Colon (tissue), 2 donors: ENCODE results near the gene TRNP1.

Source experiments
- FAIRE-seq: peaks from 2 replicates; lab custom pipeline; 2012; peaks lifted over from hg19 to GRCh38; lab: Jason Lieb, UNC
- donor health status: control.
- donor health status: control.

Gene TRNP1

DNA sequence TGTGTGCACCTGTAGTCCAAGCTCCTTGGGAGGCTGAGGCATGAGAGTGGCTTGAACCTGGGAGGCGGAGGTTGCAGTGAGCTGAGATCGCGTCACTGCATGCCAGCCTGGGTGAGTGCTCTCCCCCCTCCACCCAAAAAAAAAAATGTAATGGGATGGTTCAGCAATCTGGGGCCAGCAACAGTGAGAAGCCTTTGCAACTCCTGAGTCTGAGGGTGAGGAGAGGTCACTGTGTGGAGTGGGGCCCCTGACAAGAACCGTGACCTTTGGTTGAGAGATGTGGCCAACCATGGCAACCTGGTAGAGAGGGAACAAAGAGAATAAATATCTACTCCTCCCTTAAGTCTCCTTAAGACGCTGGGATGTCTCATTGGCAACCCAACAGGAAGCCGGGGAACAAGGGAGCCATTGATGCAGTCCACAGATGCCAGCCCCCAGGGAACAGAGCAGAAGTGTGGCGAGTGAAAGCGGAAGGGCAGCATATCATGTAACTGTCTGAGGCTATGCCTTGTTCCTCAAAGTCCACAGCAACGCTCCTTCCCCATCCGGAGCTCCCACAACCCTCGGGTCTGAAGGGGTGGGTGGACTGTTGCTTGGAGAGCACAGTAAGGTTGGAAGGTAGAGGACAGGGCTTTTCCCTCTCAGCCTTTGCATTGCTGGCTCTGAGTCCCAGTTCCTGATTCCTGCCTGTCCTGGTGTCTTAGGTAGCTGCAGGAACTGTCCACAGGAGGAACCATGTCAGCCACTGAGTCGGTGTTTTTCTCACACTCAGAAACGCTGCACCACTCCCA lies 8.3 kb downstream of the TRNP1 start:
- no peak for FAIRE-seq

DNA sequence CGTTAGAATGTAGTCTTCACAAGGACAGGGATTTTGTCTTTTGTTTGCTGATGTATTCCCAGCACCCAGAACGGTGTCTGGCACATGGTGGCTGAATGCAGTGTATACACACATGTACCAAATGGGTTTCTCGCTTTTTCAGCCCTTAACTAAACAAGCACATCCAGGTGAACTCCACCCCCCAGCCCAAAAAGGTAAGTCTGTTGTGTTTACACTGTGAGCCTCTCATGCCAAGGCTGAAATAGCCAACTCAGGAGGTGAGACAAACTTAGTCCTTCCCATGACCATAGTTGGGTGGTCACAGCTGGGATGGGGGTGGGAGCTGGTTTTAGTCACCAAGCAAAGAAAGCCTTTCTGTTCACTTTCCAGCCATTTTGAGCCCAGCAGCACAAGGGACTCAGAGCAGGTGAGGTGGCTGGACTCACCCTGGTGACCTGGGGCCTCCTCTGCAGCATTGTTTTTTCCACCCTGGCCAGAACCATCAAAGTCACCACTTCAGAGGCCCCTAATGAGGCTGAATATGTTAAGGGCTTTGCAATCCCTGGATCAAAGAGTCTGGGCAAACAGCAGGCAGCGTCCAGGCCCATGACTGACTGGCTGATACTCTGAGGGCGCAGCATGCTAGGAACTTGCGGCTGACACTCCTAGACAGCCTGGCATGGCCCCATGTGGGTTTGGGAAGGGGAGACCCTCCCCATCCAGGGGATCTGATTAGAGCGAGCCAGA lies 10.4 kb downstream of the TRNP1 start:
- no peak for FAIRE-seq

DNA sequence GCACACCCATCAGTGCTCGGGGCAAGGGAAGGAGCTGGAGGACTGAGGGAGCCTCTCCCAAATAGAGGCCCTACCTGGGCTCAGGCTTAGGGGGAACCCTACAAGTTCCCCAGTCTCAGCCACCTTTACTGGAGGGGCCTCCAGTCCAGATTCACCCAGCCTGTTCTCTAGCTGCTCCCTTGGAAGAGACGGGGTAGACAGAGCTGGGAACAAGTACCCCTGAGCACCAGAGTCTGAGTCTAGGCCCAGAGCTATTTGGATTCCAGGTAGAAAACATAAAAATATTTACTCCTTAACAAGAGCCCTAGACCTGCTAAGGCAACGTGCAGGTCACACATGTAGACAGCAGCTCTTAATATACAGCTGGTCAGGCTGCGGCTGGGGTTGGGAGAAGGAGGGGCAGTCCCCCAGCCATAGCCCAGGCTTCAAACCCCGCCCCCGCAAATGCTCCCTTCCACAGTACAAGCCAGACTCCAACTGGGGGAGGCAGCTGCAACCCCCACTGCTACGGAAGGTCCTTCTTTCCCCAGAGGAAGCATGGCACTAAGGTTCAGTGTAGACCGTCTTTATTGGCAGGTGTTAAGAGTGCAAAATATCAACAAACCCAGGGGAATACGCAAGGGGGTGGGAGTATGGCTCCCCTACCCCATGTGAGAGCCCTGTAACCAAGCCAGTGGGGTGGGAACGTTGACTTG lies 11.1 kb downstream of the TRNP1 start:
- no peak for FAIRE-seq

DNA sequence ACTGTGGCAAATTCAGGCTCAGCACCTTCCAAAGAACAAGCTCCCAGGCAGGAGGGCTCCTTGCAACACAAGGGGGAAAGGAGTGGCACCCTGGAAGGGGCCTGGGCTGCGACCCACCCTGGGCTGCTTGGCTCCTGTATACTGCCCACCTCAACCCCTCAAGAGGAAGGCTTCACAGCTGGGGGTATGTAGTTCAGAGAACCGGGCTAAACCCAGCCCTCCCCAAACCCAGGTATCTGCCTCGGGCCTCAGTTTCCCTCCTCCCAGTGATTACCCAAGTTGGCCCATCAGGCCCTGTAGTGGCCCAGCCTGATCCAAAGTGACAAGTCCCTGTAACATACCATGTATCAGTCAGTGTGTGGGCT lies 11.7 kb downstream of the TRNP1 start:
- no peak for FAIRE-seq

- no peak for FAIRE-seq
These were observed 12.4 kb downstream of the TRNP1 start for GRCh38 chr1:27005648-27006496.

GRCh38 chr1:27006683-27007082 lies 13.2 kb downstream of the TRNP1 start:
- no peak for FAIRE-seq

DNA sequence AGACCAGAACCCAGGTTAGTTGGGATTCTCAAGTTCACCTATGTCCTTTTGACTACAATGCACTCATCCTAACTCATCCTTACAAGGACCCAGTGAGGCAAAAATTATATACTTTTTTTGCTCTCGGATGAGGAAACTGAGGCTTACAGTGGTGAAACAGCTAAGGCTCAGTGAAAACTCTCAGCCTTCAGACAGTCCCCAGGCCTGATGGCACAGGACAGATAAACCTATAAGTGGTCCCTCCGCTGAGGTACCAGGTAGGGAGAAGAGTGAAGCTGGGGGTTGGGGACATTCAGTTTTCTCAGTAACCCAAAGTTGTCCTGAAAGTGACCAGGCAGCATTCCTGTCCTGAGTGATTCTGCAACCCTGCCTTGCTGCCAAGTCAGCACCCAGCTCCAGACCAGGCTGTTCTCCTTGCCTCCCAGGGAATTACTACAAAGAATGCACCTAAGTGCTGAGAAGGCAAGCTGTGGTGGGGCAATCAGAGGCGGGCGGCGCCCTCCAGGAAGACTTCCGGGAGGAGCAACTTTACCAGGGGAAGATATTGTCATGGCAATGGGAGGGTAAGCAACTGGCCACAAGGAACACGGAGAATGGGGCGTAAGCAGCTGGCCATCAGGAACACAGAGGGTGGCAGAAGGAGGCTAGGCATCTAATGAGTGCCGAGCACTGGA lies 14.6 kb downstream of the TRNP1 start:
- no peak for FAIRE-seq

DNA sequence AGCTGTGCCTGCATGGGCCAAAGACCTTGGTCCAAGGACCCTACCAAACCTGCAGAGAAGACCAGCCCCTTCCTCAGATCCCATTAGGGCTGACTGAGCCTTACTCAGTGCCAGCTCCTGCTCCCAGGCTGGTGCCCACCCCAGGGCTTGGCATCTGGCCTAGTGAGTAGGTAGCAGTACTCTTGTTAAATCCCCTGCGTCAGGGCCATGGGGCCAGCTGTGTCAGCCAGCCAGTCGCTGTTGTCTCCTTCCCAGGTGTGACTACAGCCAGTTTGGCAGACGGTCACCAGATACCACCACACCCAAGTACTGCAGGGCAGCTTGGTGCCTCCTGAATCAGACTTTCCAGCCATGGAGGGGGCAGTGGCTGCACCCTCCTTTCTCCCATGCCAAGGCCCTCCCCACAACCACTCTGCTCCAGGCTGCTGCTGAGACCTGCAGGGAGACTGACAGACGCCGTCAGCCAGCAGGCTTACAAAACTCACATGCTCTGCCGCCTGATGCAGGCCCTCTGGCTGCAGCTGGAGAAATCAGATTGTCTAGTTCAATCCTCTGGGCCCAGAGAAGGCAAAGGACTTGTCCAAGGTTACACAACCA lies 16.2 kb downstream of the TRNP1 start:
- FAIRE-seq = no peak

DNA sequence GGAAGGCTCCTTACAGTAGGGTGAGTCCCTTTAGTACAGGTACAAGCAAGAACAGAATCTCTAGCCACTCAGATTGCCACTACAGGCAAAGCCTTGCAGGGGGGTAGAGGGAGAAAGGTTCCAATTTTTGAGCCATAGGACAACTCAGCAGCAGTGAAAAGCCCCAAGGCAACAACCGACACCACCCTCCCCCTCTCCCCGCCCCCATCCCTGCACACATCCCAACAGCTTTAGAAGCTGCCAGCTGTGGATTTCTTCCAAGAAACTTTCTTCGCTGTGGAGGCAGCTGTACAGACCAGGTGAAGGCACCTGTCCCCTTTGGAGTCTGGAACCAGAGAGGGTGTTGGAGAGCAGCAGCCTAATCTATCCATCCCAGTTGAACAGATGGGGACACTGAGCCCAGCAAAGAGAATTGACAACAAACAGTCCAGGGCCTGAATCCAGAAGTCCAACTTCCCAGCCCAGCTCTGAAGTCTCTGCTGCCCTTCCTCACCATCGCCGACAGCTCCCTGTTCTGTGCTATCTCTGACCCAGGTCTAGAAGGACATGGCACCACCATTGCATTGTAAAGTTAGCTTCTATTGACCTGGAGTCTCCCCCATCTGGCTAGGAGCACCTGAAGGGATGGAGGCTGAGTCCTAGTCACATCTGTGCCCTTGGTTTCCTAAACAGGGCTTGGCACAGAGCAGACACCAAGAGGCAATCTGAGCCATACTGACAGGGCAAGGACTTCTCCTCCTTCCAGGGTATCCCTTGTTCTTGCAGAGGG lies 16.9 kb downstream of the TRNP1 start:
- FAIRE-seq = no peak

DNA sequence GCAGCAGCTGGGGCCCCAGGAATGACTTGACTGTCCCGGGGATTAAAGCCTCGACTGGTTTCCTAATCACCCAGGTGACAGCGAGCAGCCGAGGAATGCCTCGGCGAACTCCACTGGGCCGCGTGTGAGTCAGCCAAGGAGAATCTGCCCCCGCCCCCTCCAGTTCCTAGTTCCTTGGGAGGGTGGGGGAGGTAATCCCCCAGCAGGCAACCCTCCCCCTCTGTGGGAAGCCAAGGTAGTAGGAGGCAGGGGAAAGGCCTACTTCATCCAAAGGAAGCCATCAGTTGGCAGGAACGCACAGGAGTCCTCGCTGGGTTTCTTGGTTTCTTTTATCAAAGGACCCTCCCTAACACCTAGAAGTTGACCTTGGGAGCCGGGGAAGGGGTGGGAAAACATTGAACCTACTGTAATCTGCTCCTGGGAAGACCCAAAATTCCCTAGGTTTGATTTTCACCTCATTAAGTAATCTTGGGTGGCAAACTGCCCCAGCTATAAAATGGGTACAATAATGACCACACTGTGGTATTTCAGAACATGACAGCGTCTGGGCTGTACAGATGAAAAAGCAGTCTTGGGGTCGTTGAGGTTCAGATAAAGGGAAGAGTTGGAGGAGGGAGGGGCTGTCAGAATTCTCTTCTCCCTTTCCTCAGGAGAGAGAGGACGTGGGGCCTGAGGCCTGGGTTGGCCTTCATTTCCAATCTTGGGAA lies 17.7 kb downstream of the TRNP1 start:
- no peak for FAIRE-seq

DNA sequence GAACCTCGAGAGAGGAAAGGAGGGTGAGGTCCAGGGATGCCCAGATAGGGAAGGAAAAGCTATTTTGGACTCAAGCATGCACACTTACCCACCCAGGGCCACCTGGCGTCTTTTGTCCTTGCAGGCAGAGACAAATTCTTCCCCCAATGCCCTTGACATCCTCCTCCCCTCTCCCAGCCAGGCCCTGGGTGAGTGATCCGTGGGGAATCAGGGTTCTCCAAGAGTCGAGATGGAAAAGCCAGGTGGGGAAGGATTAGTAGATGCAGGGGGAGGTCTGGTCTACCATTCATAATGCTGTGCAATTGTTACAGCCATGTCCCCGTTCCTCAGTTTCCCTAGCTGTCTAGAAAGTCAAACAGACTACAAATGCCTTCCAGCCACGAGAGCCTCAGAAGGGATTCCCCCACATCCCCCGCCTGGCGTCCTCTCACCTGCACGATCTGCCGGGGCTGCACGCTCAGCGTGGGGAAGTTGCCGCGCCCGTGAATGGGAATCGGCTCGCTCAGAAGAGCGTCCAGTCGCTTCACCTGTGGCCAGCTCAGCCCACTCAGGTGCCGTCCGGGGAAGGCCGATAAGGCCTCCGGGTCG lies 18.6 kb downstream of the TRNP1 start:
- FAIRE-seq = no peak

- no peak for FAIRE-seq
These were observed 21.8 kb downstream of the TRNP1 start for GRCh38 chr1:27015260-27015659.

- no peak for FAIRE-seq
These were observed 22.9 kb downstream of the TRNP1 start for GRCh38 chr1:27016376-27016775.

DNA sequence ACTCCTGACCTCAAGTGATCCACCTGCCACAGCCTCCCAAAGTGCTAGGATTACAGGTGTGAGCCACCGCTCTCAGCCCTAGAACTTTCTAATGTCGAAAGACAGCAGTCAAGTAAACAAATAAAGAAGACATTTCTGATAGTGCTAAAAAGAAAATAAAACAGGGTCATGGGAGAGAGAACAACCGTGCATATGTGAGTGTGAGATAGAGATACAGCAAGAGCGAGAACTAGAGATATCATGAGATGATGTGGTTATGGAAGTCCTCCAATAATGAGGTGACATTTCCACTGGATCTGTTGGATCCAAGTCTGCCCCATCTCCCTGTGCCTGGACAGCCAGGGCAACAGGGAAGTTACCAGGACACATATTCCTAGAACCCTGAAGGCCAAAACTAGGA lies 23.7 kb downstream of the TRNP1 start:
- no peak for FAIRE-seq

DNA sequence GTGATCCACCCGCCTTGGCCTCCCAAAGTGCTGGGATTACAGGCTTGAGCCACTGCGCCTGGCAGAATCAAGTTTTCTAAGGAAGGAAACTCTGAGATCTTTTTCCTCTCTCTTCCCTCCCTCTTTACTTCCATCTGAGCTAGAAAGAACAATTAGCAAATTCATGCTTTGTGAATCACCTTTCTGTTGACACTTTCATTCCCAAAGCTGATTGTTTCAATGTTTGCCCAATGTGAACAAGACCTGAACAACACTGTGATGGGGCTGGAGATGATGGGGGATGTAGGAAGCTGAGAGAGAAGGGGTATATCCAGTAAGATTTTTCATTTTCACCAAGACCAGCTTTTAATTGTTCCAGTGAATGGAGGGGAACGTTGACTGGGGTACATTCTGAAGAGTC lies 24.8 kb downstream of the TRNP1 start:
- no peak for FAIRE-seq

- no peak for FAIRE-seq
These were observed 28.0 kb downstream of the TRNP1 start for GRCh38 chr1:27021354-27022031.

DNA sequence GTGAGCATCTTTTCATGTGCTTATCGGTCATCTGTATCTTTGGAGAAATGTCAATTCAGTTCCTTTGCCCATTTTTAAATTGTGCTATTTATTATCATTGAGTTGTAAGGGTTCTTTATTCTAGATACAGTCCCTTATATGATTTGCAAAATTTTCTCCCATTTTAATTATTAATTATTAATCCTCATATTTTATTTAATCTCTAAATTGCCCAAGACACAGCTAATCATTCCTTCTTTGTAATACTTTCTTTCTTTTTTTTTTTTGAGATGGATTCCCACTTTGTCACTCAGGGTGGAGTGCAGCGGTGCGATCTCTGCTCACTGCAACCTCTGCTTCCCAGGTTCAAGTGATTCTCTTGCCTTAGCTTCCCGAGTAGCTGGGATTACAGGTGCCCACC lies 32.2 kb downstream of the TRNP1 start:
- FAIRE-seq = no peak

GRCh38 chr1:27026621-27027574 lies 33.4 kb downstream of the TRNP1 start:
- no peak for FAIRE-seq
